Liver (tissue), 9 donors: Measurements from ENCODE around the gene AKR1B15. TPM values are rescaled to one million over a fixed set of nuclear protein-coding genes. Genes with fewer than 3 reads are reported as not detected.

Source experiments
- DNase-seq: peaks from one replicate; pipeline ENCODE4 v3.0.0-alpha.2; 2017; ENCODE audit warnings: low spot score
- H3K27ac ChIP-seq, 2 donors: one replicate each; pipeline ENCODE4 v1.7.0; 2013; ENCODE audit warnings: inconsistent platforms in 2 of 2, low read length in 2 of 2, control low read depth in 1 of 2, low read depth in 1 of 2, mild to moderate bottlenecking in 1 of 2
- H3K27me3 ChIP-seq, 4 donors: one replicate each; pipeline versions ENCODE4 v1.6.1 to v1.7.0; 2013; ENCODE audit warnings: low read length in 3 of 4, inconsistent platforms in 1 of 4, mild to moderate bottlenecking in 1 of 4, moderate library complexity in 1 of 4; ENCODE audit not compliant: control insufficient read depth in 4 of 4, insufficient read depth in 4 of 4
- H3K36me3 ChIP-seq, 4 donors: one replicate each; pipeline versions ENCODE4 v1.6.1 to v1.7.0; 2013; ENCODE audit warnings: low read length in 3 of 4, mild to moderate bottlenecking in 3 of 4, low read depth in 1 of 4, moderate library complexity in 1 of 4; ENCODE audit not compliant: control insufficient read depth in 4 of 4, insufficient read depth in 3 of 4
- H3K4me1 ChIP-seq, 4 donors: one replicate each; pipeline versions ENCODE4 v1.6.1 to v1.7.0; 2013; ENCODE audit warnings: low read length in 3 of 4, mild to moderate bottlenecking in 3 of 4, moderate library complexity in 1 of 4; ENCODE audit not compliant: control insufficient read depth in 4 of 4, insufficient read depth in 4 of 4
- H3K4me3 ChIP-seq, 3 donors: one replicate each; pipeline versions ENCODE4 v1.6.1 to v1.7.0; 2013; ENCODE audit warnings: low read length in 3 of 3, control low read depth in 1 of 3, low read depth in 1 of 3, mild to moderate bottlenecking in 1 of 3
- H3K9ac ChIP-seq, 2 donors: one replicate each; pipeline ENCODE4 v1.7.0; 2013; ENCODE audit warnings: low read length in 2 of 2, mild to moderate bottlenecking in 2 of 2, moderate library complexity in 2 of 2, control low read depth in 1 of 2, low read depth in 1 of 2
- H3K9me3 ChIP-seq, 4 donors: one replicate each; pipeline versions ENCODE4 v1.6.1 to v1.7.0; 2013; ENCODE audit warnings: low read length in 3 of 4; ENCODE audit not compliant: control insufficient read depth in 4 of 4
- ATF3 ChIP-seq: IDR thresholded peaks from 2 replicates; pipeline ENCODE4 v1.6.1; 2016; ENCODE audit warnings: antibody characterized with exemption
- CTCF ChIP-seq: fragments of 150-350 bp; IDR thresholded peaks from 2 replicates; pipeline ENCODE4 v1.5.1; 2017; ENCODE audit warnings: improper control_type of control experiment, low read depth, low read length; ENCODE audit not compliant: missing input control
- EGR1 ChIP-seq, 2 donors: IDR thresholded peaks; 2 replicates each; pipeline ENCODE4 v1.6.1; 2016 to 2018; ENCODE audit warnings: antibody characterized with exemption in 2 of 2, low read depth in 2 of 2
- FOXA1 ChIP-seq: IDR thresholded peaks from 2 replicates; pipeline ENCODE4 v1.6.1; 2016; ENCODE audit warnings: antibody characterized with exemption
- FOXA2 ChIP-seq: IDR thresholded peaks from 2 replicates; pipeline ENCODE4 v1.6.1; 2016; ENCODE audit warnings: antibody characterized with exemption
- GABPA ChIP-seq, 2 donors: IDR thresholded peaks in 1 of 2; conservative IDR thresholded peaks in 1 of 2; 2 replicates each; pipeline ENCODE4 v1.6.1; 2016; ENCODE audit warnings: antibody characterized with exemption in 2 of 2, mild to moderate bottlenecking in 1 of 2, moderate library complexity in 1 of 2
- HNF4A ChIP-seq, 2 donors: conservative IDR thresholded peaks; 2 replicates each; pipeline ENCODE4 v1.6.1; 2016; ENCODE audit warnings: antibody characterized with exemption in 2 of 2, mild to moderate bottlenecking in 2 of 2
- HNF4G ChIP-seq: IDR thresholded peaks from 2 replicates; pipeline ENCODE4 v1.6.1; 2016; ENCODE audit warnings: antibody characterized with exemption
- JUND ChIP-seq, 2 donors: IDR thresholded peaks; 2 replicates each; pipeline ENCODE4 v1.6.1; 2016; ENCODE audit warnings: antibody characterized with exemption in 2 of 2
- MAX ChIP-seq: IDR thresholded peaks from 2 replicates; pipeline ENCODE4 v1.6.1; 2016; ENCODE audit warnings: antibody characterized with exemption
- NR2F2 ChIP-seq: IDR thresholded peaks from 2 replicates; pipeline ENCODE4 v1.6.1; 2016; ENCODE audit warnings: antibody characterized with exemption
- RAD21 ChIP-seq, 2 donors: IDR thresholded peaks; 2 replicates each; pipeline ENCODE4 v1.6.1; 2016; ENCODE audit warnings: antibody characterized with exemption in 2 of 2, mild to moderate bottlenecking in 2 of 2
- REST ChIP-seq: IDR thresholded peaks from 2 replicates; pipeline ENCODE4 v1.6.1; 2016; ENCODE audit warnings: antibody characterized with exemption, mild to moderate bottlenecking
- RXRA ChIP-seq, 2 donors: IDR thresholded peaks; 2 replicates each; pipeline ENCODE4 v1.6.1; 2017 to 2018; ENCODE audit warnings: antibody characterized with exemption in 2 of 2, mild to moderate bottlenecking in 1 of 2
- SP1 ChIP-seq: IDR thresholded peaks from 2 replicates; pipeline ENCODE4 v1.6.1; 2018; ENCODE audit warnings: antibody characterized with exemption, mild to moderate bottlenecking
- TAF1 ChIP-seq: conservative IDR thresholded peaks from 2 replicates; pipeline ENCODE4 v1.6.1; 2016; ENCODE audit warnings: antibody characterized with exemption, mild to moderate bottlenecking
- YY1 ChIP-seq: IDR thresholded peaks from 2 replicates; pipeline ENCODE4 v1.6.1; 2016; ENCODE audit warnings: antibody characterized with exemption, mild to moderate bottlenecking
- ZBTB33 ChIP-seq: IDR thresholded peaks from 2 replicates; pipeline ENCODE4 v1.6.1; 2016; ENCODE audit warnings: antibody characterized with exemption
- WGBS: extraction: QIAGEN DNeasy Blood & Tissue Kit; methylation state at CpG from one replicate; pipeline ENCODE4 v1.1.7; 2013; 5-methylcytosine and 5-hydroxymethylcytosine counted together
- polyA plus RNA-seq, 2 donors: library from polyadenylated mRNA; stranded (reverse) in 1 of 2; unstranded in 1 of 2; fragments of 200-250 nt in 1 of 2; fragments of >200 nt in 1 of 2; fragmentation: Nextera tagmentation in 1 of 2; extraction: Ambion mirVana in 1 of 2; gene quantifications; one replicate each; pipeline versions ENCODE4 v1.2.1 to v1.2.3, GENCODE V29; 2013 to 2015
- total RNA-seq, 2 donors: library from RNA; depleted of rRNA; stranded (reverse); fragments of >200 nt; gene quantifications; one replicate each; pipeline ENCODE4 v1.2.3, GENCODE V29; 2014
- donor health status: healthy.
- donor health status: healthy.
- donor health status: healthy.
- donor health status: healthy.
- donor health status: healthy.

Gene AKR1B15
- total and polyA plus RNA-seq, 4 donors, result 0.12 TPM; not detected in 3

- no peak overlapping the region for H3K4me3 ChIP-seq
- no peaks in the 10 kb centered on the region for H3K4me1 ChIP-seq
- DNase-seq, result no peak
- H3K27me3 ChIP-seq, result peaks cover 0 to 4% (median 0%) of the 10 kb centered on the region in 4 donors
- no peak overlapping the region for H3K9ac ChIP-seq
- WGBS, result 69% methylated on average over 7 of the region's 7 CpGs
- no peak overlapping the region for H3K27ac ChIP-seq
- no peaks in the 10 kb centered on the region for H3K36me3 ChIP-seq
- TF ChIP-seq FOXA2 (no peak), HNF4G (no peak), ATF3 (no peak), ZBTB33 (no peak), GABPA (IDR thresholded peaks at IDR 0.05 in 1 of 2, conservative IDR thresholded peaks at IDR 0.05 in 1 of 2) (no peak), FOXA1 (no peak), RXRA (IDR thresholded peaks at IDR 0.05) (no peak), REST (no peak), HNF4A (conservative IDR thresholded peaks at IDR 0.05) (no peak), TAF1 (no peak), CTCF (no peak), NR2F2 (no peak), MAX (no peak), RAD21 (IDR thresholded peaks at IDR 0.05) (no peak), SP1 (no peak), JUND (IDR thresholded peaks at IDR 0.05) (no peak), YY1 (no peak), EGR1 (IDR thresholded peaks at IDR 0.05; ENCODE audit: low read depth in 2 of 2) (no peak)
- no peaks in the 10 kb centered on the region for H3K9me3 ChIP-seq
These were observed 73.5 kb downstream of the AKR1B15 start for GRCh38 chr7:134622303-134622995.
